ENCODE data around the gene CMTM3.

DNA sequence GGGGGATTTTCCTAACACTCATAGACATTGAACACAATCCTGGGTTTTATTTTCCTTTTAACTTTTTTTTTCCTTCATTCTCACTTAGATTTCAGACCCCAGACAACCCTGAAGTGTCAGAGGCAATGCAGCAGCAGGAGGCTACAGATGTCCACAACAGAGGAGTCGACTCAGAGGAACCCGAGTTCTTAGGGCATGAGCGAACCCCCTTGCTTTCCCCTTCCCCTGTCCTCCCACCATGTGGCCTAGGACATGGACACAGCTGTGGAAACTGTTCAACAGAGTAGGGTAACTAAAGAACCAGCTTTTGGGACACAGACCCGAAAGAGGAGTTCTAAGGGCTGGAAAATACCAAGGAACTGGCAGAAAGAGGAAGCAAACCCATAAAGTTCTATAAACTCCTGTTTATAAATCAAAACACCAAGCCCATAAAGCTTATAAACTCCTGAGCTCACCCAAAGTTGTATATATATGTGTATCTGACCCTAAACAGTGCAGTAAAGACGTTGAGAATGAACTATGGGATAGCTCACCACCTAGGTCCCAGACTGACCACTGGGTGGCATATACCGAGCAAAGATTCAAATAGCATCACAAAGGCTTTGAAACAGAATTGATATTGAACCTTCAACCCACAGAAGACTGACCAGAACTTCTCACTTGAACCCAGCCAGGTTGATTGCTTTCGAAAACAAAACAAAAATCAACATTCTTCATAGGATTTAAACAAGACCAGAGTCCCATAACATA lies 58.1 kb downstream of the CMTM3 start:
- TF ChIP-seq, protein P1, sequence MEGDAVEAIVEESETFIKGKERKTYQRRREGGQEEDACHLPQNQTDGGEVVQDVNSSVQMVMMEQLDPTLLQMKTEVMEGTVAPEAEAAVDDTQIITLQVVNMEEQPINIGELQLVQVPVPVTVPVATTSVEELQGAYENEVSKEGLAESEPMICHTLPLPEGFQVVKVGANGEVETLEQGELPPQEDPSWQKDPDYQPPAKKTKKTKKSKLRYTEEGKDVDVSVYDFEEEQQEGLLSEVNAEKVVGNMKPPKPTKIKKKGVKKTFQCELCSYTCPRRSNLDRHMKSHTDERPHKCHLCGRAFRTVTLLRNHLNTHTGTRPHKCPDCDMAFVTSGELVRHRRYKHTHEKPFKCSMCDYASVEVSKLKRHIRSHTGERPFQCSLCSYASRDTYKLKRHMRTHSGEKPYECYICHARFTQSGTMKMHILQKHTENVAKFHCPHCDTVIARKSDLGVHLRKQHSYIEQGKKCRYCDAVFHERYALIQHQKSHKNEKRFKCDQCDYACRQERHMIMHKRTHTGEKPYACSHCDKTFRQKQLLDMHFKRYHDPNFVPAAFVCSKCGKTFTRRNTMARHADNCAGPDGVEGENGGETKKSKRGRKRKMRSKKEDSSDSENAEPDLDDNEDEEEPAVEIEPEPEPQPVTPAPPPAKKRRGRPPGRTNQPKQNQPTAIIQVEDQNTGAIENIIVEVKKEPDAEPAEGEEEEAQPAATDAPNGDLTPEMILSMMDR (IDR thresholded peaks at IDR 0.05), result peak in 4 of 6 experiments; percentile 21 to 37 (median 31)
- TF ChIP-seq POLR2AphosphoS5 (IDR thresholded peaks at IDR 0.05), result no peak
- TF ChIP-seq POLR2A (IDR thresholded peaks at IDR 0.05), result no peak
- no peak for TF ChIP-seq EP300 (IDR thresholded peaks at IDR 0.05)

All from upper lobe of left lung (tissue), 4 donors.